Bronchial epithelial cell (primary cell): ENCODE data around the gene ANKRD10. TPM values are rescaled to one million over a fixed set of nuclear protein-coding genes. Genes with fewer than 3 reads are reported as not detected.

Experiments used
- DNase-seq: peaks from one replicate; pipeline ENCODE4 v3.0.0-alpha.2; 2010; ENCODE audit warnings: low read depth
- FAIRE-seq: peaks from 2 replicates; lab custom pipeline; 2011; peaks lifted over from hg19 to GRCh38; lab: Jason Lieb, UNC
- H3K27me3 ChIP-seq: 2 replicates; pipeline ENCODE4 v1.5.1; 2011; ENCODE audit warnings: low read length; ENCODE audit not compliant: control insufficient read depth, insufficient read depth
- H3K36me3 ChIP-seq: 2 replicates; pipeline ENCODE4 v1.5.1; 2011; ENCODE audit warnings: low read length; ENCODE audit not compliant: control insufficient read depth, insufficient read depth
- H3K4me3 ChIP-seq: 2 replicates; pipeline ENCODE4 v1.5.1; 2011; ENCODE audit warnings: mild to moderate bottlenecking, low read depth, low read length, control low read depth
- CTCF ChIP-seq: IDR thresholded peaks from 2 replicates; pipeline ENCODE4 v1.5.1; 2011; ENCODE audit warnings: mild to moderate bottlenecking, moderate library complexity, low read length, control low read depth, inconsistent platforms; ENCODE audit not compliant: insufficient read depth, severe bottlenecking
- total RNA-seq: library from RNA; depleted of rRNA; stranded (reverse); fragments of >200 nt; gene quantifications from 2 replicates; pipeline ENCODE4 v1.2.1, GENCODE V29; 2014

Gene ANKRD10
- total RNA-seq, 1 donor from 2014 or later = 26.9 TPM

- H3K36me3 ChIP-seq = no peaks in the 10 kb centered on the region
- TF ChIP-seq CTCF = no peak
- peaks cover 3% of the 10 kb centered on the region for H3K27me3 ChIP-seq
- H3K4me3 ChIP-seq = no peak overlapping the region
- no peak for FAIRE-seq
- no peak for DNase-seq
Observed at GRCh38 chr13:110830800-110831371, 84.0 kb downstream of the ANKRD10 start.

GRCh38 chr13:110830331-110830730 lies 84.5 kb downstream of the ANKRD10 start:
- no peak overlapping the region for H3K4me3 ChIP-seq
- DNase-seq (no peak), FAIRE-seq (no peak)
- H3K27me3 ChIP-seq = peaks cover 3% of the 10 kb centered on the region
- TF ChIP-seq CTCF = no peak
- no peaks in the 10 kb centered on the region for H3K36me3 ChIP-seq

GRCh38 chr13:110829486-110829885 lies 85.4 kb downstream of the ANKRD10 start:
- H3K4me3 ChIP-seq = no peak overlapping the region
- peaks cover 3% of the 10 kb centered on the region for H3K27me3 ChIP-seq
- no peak for DNase-seq
- no peak for TF ChIP-seq CTCF
- FAIRE-seq = no peak
- H3K36me3 ChIP-seq = no peaks in the 10 kb centered on the region

GRCh38 chr13:110828705-110829104 lies 86.2 kb downstream of the ANKRD10 start:
- no peaks in the 10 kb centered on the region for H3K36me3 ChIP-seq
- TF ChIP-seq CTCF = no peak
- no peak for DNase-seq
- FAIRE-seq = no peak
- H3K4me3 ChIP-seq = no peak overlapping the region
- H3K27me3 ChIP-seq = peaks cover 3% of the 10 kb centered on the region

Other genes with a start within 250 kb of the ANKRD10 start
- gene CARS2, start 209.0 kb downstream of the ANKRD10 start, total RNA-seq = 108 and 152 TPM in 2 replicates
- gene ING1, start 201.4 kb downstream of the ANKRD10 start, total RNA-seq = 13.4 and 19.1 TPM in 2 replicates
- 26.2 and 31.6 TPM in 2 replicates for gene ARHGEF7, start 200.2 kb upstream of the ANKRD10 start, total RNA-seq